ENCODE measurements around the gene SYT1.

Gene SYT1

DNA sequence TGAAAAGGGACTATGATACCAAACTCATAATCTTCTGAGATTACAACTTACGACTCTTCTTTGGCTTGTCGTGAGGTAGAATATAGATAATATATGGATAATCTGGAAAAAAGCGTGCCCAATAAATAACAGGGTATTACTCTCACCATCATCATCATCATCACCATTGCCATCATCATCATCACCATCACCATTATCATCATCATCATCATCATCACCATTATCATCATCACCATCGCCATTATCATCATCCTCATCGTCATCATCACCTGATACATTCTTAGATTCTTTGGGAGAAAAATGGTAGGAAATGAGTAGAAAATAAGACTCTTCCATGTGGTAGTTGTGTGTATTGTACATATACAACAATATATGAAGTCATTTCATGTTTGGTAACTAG is 259.8 kb downstream of the SYT1 start:
- no peak for TF ChIP-seq CTCF (IDR thresholded peaks at IDR 0.05; ENCODE audit: low read depth, low read length)
- H3K4me3 ChIP-seq (ENCODE audit: low read depth, low read length): no peak overlapping the region

DNA sequence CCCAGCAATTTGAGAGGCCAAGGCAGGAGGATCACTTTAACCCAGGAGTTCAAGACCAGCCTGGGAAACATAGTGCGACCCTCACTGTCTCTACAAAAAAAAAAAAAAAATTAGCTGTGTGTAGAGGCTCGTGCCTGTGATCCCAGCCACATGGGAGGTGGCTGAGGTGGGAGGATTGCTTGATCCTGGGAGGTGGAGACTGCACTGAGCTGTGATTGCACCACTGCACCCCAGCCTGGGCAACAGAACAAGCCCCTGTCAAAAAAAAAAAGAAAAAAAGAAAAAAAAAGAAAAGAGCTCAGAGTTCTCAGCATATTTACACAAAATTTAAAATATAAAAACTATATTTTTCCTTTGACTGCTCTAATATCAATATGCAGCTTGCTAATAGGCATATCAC is 260.8 kb downstream of the SYT1 start:
- no peak overlapping the region for H3K4me3 ChIP-seq (ENCODE audit: low read depth, low read length)
- no peak for TF ChIP-seq CTCF (IDR thresholded peaks at IDR 0.05; ENCODE audit: low read depth, low read length)

GRCh38 chr12:79127271-79127751 is 262.7 kb downstream of the SYT1 start:
- no peak overlapping the region for H3K4me3 ChIP-seq (ENCODE audit: low read depth, low read length)
- no peak for TF ChIP-seq CTCF (IDR thresholded peaks at IDR 0.05; ENCODE audit: low read depth, low read length)

DNA sequence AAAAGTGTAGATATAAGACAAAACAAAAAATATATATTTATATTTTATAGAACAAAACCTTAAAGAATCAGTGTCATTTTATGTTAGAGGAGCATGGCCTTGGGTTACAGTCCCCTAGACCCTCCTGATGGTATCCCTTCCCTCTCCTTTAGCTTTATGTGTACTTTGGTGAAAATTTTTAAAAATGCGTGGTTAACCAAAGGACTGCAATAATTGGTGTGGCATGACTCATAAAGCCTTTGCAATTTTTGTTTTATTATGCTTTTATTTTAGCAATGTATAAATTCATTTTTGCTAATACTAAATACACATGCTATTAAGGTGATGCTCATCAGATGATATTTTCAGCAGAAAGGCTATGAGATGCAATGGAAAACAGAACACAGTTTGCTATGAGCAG is 264.4 kb downstream of the SYT1 start:
- no peak for TF ChIP-seq CTCF (IDR thresholded peaks at IDR 0.05; ENCODE audit: low read depth, low read length)
- H3K4me3 ChIP-seq (ENCODE audit: low read depth, low read length): no peak overlapping the region

GRCh38 chr12:79138872-79139271 is 274.3 kb downstream of the SYT1 start:
- TF ChIP-seq CTCF (IDR thresholded peaks at IDR 0.05; ENCODE audit: low read depth, low read length): no peak
- H3K4me3 ChIP-seq (ENCODE audit: low read depth, low read length): no peak overlapping the region

- TF ChIP-seq CTCF (IDR thresholded peaks at IDR 0.05; ENCODE audit: low read depth, low read length): no peak
- no peak overlapping the region for H3K4me3 ChIP-seq (ENCODE audit: low read depth, low read length)
Measured at GRCh38 chr12:79140711-79141110, 276.1 kb downstream of the SYT1 start.

GRCh38 chr12:79141776-79142175 is 277.2 kb downstream of the SYT1 start:
- no peak for TF ChIP-seq CTCF (IDR thresholded peaks at IDR 0.05; ENCODE audit: low read depth, low read length)
- H3K4me3 ChIP-seq (ENCODE audit: low read depth, low read length): no peak overlapping the region

Measured in WI38 (cell line).